OCI-LY1 (cell line): ENCODE results near the gene SAMD13.

ENCODE experiments used
- H2AFZ ChIP-seq: fragments of 200-600 bp; sonication (generic), shearing (Covaris generic); 2 replicates; pipeline ENCODE4 v1.6.0; 2014; ENCODE audit warnings: antibody characterized with exemption, mild to moderate bottlenecking, low read length
- H3F3A ChIP-seq: fragments of 200-600 bp; sonication (generic), shearing (Covaris generic); 2 replicates; pipeline ENCODE4 v1.6.0; 2014; ENCODE audit warnings: mild to moderate bottlenecking, antibody characterized with exemption, low read length, moderate library complexity; ENCODE audit not compliant: insufficient read depth
- H3K27ac ChIP-seq: fragments of 200-600 bp; sonication (generic); 2 replicates; pipeline ENCODE4 v1.5.1; 2014; ENCODE audit warnings: low read length, mixed run types, mild to moderate bottlenecking, low read depth; ENCODE audit not compliant: poor library complexity, severe bottlenecking
- H3K27me3 ChIP-seq: fragments of 200-600 bp; sonication (generic); 2 replicates; pipeline ENCODE4 v1.6.0; 2014; ENCODE audit warnings: antibody characterized with exemption, mild to moderate bottlenecking, low read length, moderate library complexity; ENCODE audit not compliant: insufficient read depth
- H3K36me3 ChIP-seq: fragments of 200-600 bp; sonication (generic); 2 replicates; pipeline ENCODE4 v1.6.1; 2014; ENCODE audit warnings: mild to moderate bottlenecking, antibody characterized with exemption, low read length, moderate library complexity, mixed read lengths; ENCODE audit not compliant: insufficient read depth
- H3K4me1 ChIP-seq: fragments of 200-600 bp; sonication (generic); 2 replicates; pipeline ENCODE4 v1.5.1; 2014; ENCODE audit warnings: mild to moderate bottlenecking, low read length, moderate library complexity; ENCODE audit not compliant: insufficient read depth, severe bottlenecking
- H3K4me2 ChIP-seq: fragments of 200-600 bp; sonication (generic), shearing (Covaris generic); 2 replicates; pipeline ENCODE4 v1.6.1; 2014; ENCODE audit warnings: low read length
- H3K4me3 ChIP-seq: fragments of 200-600 bp; sonication (generic); 2 replicates; pipeline ENCODE4 v1.5.1; 2014; ENCODE audit warnings: low read length, low read depth, mild to moderate bottlenecking, mixed read lengths; ENCODE audit not compliant: poor library complexity, severe bottlenecking
- H3K79me2 ChIP-seq: fragments of 200-600 bp; shearing (Covaris generic); 2 replicates; pipeline ENCODE4 v1.6.1; 2016; ENCODE audit warnings: mixed run types, low read length, mixed read lengths; ENCODE audit not compliant: insufficient read depth
- H3K9ac ChIP-seq: fragments of 200-600 bp; sonication (generic), shearing (Covaris generic); 2 replicates; pipeline ENCODE4 v1.6.1; 2014; ENCODE audit warnings: mild to moderate bottlenecking, low read length, mixed read lengths
- H3K9me2 ChIP-seq: fragments of 200-600 bp; sonication (generic), shearing (Covaris generic); 2 replicates; pipeline ENCODE4 v1.6.1; 2014; ENCODE audit warnings: low read depth, mild to moderate bottlenecking, low read length, mixed read lengths
- H3K9me3 ChIP-seq: fragments of 200-600 bp; shearing (Covaris generic); 2 replicates; pipeline ENCODE4 v1.6.1; 2014; ENCODE audit warnings: low read length, mixed read lengths
- H4K20me1 ChIP-seq: fragments of 200-600 bp; sonication (generic), shearing (Covaris generic); 2 replicates; pipeline ENCODE4 v1.6.0; 2016; ENCODE audit warnings: mild to moderate bottlenecking, low read length; ENCODE audit not compliant: insufficient read depth
- EZH2 ChIP-seq: fragments of 200-600 bp; sonication (generic), shearing (Covaris generic); IDR thresholded peaks from 2 replicates; pipeline ENCODE4 v1.8.0; 2017; ENCODE audit warnings: borderline replicate concordance, mixed run types, mild to moderate bottlenecking, antibody characterized with exemption, low read length, moderate library complexity, mixed read lengths
- TF ChIP-seq, protein P1 (sequence below): fragments of 200-600 bp; sonication (generic), shearing (Covaris generic); IDR thresholded peaks from 2 replicates; pipeline ENCODE4 v1.5.1; 2017; ENCODE audit warnings: mild to moderate bottlenecking, antibody characterized with exemption, low read length, moderate library complexity, mixed read lengths

Gene SAMD13

DNA sequence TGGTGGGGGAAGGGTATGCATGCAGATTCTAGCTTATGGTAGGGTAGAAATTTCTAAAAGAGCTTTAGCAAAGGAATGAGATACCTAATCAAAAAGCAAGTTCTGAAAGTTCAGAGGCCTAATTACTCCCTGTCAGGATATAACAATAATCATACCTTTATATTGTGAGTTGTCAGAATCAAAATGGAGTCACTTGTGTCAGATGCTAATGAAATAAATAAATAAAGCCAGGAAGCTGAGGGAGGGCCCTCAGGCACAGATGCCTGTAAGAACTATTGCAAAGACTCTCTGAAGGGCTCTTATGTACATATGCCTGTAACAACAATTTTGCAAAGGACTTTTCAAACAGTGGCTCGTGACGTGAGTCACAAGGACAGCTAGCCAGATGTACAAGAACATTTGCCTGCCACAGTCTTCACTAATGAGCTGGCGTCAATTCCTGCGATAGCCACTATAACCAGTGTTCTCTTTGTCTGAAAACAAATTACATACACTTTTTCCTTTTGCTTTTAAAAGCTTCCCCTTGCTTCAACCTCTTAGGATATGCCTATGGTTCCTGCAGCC, 69.4 kb downstream of the SAMD13 start:
- no peaks in the 10 kb centered on the region for H4K20me1 ChIP-seq
- no peak overlapping the region for H3K4me3 ChIP-seq
- no peak for TF ChIP-seq EZH2
- TF ChIP-seq, protein P1, sequence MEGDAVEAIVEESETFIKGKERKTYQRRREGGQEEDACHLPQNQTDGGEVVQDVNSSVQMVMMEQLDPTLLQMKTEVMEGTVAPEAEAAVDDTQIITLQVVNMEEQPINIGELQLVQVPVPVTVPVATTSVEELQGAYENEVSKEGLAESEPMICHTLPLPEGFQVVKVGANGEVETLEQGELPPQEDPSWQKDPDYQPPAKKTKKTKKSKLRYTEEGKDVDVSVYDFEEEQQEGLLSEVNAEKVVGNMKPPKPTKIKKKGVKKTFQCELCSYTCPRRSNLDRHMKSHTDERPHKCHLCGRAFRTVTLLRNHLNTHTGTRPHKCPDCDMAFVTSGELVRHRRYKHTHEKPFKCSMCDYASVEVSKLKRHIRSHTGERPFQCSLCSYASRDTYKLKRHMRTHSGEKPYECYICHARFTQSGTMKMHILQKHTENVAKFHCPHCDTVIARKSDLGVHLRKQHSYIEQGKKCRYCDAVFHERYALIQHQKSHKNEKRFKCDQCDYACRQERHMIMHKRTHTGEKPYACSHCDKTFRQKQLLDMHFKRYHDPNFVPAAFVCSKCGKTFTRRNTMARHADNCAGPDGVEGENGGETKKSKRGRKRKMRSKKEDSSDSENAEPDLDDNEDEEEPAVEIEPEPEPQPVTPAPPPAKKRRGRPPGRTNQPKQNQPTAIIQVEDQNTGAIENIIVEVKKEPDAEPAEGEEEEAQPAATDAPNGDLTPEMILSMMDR, result no peak
- H3K9me3 ChIP-seq, result no peaks in the 10 kb centered on the region
- no peak overlapping the region for H3K27ac ChIP-seq
- no peaks in the 10 kb centered on the region for H3F3A ChIP-seq
- no peaks in the 10 kb centered on the region for H3K79me2 ChIP-seq
- no peaks in the 10 kb centered on the region for H3K9me2 ChIP-seq
- no peaks in the 10 kb centered on the region for H3K36me3 ChIP-seq
- no peaks in the 10 kb centered on the region for H3K27me3 ChIP-seq
- H3K4me2 ChIP-seq, result no peak overlapping the region
- H2AFZ ChIP-seq, result no peak overlapping the region
- H3K9ac ChIP-seq, result no peak overlapping the region
- peaks cover 9% of the 10 kb centered on the region for H3K4me1 ChIP-seq

DNA sequence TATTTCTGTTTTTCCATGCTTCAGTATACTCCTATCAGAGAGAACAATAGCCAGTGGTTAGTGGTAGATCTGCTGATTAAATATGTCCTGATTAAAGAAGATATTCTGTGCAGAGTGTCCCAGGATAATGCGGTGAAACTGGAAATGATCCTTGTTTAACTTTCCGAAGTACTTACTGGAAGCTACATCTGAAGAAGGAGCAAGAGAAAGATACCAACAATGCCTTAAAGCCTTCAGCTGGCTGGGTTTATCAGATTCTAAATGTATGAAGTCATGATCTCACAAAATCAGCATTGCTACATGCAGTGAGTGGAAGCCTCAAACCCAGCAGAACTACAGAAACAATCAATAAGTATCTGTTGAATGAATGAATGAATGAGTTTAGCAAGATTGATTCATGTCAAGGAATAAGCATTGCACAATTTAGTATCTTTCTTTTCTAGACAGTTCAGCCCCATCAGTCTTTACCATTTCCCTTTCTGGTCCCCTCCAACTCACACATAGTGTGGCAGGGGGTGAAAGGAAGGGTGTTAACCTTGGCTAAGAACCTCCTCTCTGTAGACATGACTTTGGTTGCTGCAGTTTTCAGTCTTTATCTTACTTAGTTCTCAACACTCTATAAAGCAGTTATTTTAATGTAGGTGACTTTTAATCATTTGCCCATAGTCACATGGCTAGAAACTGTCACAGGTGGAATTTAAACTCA, 72.1 kb downstream of the SAMD13 start:
- TF ChIP-seq, protein P1, result no peak
- TF ChIP-seq EZH2, result no peak
- Histone ChIP-seq H3K9me3 (no peaks in the 10 kb centered on the region), H3K9ac (no peak overlapping the region), H3F3A (no peaks in the 10 kb centered on the region), H4K20me1 (no peaks in the 10 kb centered on the region), H3K36me3 (no peaks in the 10 kb centered on the region), H3K4me1 (peaks cover 5% of the 10 kb centered on the region), H3K27ac (no peak overlapping the region), H3K79me2 (no peaks in the 10 kb centered on the region), H3K4me3 (no peak overlapping the region), H3K9me2 (no peaks in the 10 kb centered on the region), H3K4me2 (no peak overlapping the region), H3K27me3 (no peaks in the 10 kb centered on the region), H2AFZ (no peak overlapping the region)

DNA sequence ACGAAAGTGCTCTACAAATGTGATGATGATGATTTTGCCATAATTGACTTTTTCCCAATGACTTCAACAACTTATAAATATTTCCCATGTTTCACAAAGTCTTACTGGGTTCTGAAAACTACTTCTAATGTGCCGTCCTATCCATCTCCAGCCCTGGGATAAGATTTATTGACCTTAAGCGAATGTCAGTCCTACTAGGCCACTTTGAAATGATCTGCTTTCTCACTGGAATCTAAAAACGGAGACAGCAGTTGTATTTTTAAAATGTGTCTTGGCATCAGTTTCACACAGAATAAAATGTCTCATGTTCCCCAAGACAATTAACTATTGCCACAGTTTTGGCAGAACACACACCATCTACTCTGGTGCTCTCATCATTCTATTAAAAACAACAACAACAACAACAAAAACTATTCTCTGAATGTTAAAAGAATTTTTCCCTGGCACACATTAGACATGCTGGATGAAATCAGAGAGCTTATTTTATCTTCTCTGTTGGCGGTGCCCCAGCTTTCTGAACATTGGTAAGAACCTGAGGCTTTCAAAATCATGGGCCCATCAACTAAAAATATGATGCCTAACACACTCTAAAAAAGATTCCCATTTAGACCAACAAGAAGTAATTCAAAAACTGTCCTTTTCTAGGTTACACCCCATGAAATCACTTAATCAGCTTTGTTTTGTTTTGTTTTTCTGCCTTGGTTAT, 73.6 kb downstream of the SAMD13 start:
- no peaks in the 10 kb centered on the region for H4K20me1 ChIP-seq
- H3K27ac ChIP-seq, result no peak overlapping the region
- TF ChIP-seq, protein P1, result no peak
- TF ChIP-seq EZH2, result no peak
- H3K9ac ChIP-seq, result no peak overlapping the region
- no peaks in the 10 kb centered on the region for H3K9me3 ChIP-seq
- H3K36me3 ChIP-seq, result no peaks in the 10 kb centered on the region
- no peak overlapping the region for H3K4me2 ChIP-seq
- H3K4me3 ChIP-seq, result no peak overlapping the region
- H3F3A ChIP-seq, result no peaks in the 10 kb centered on the region
- H3K27me3 ChIP-seq, result no peaks in the 10 kb centered on the region
- no peaks in the 10 kb centered on the region for H3K9me2 ChIP-seq
- H3K4me1 ChIP-seq, result peaks cover 4% of the 10 kb centered on the region
- H2AFZ ChIP-seq, result no peak overlapping the region
- no peaks in the 10 kb centered on the region for H3K79me2 ChIP-seq
